Stimulated activated naive B cell treated with anti-CD40 and anti-IgM and Interleukin-4, amounts not matched to agents 10 μg/mL and 1 μg/mL and 100 μg/mL, for 72 hours (primary cell): ENCODE measurements around the gene FRMD4A.

Experiments
- ATAC-seq, 2 donors: fragments of 150-1000 bp; cut with Tn5 transposase; replicated peaks; 2 replicates each; pipeline ENCODE4 v1.10.0; 2021; ENCODE audit warnings: moderate library complexity in 1 of 2
- DNase-seq: peaks from one replicate; pipeline ENCODE4 v3.0.0; 2021
- H3K27ac Mint-ChIP-seq: one replicate; pipeline ENCODE4 v1.8.0; 2022; ENCODE audit warnings: mild to moderate bottlenecking, mixed read lengths
- H3K27me3 Mint-ChIP-seq, 2 donors: one replicate each; pipeline ENCODE4 v1.8.0; 2022; ENCODE audit warnings: mixed read lengths in 2 of 2
- H3K36me3 Mint-ChIP-seq, 2 donors: one replicate each; pipeline ENCODE4 v1.8.0; 2022; ENCODE audit warnings: mixed read lengths in 2 of 2, mild to moderate bottlenecking in 1 of 2
- H3K4me1 Mint-ChIP-seq, 2 donors: one replicate each; pipeline ENCODE4 v1.8.0; 2022; ENCODE audit warnings: mixed read lengths in 2 of 2, mild to moderate bottlenecking in 1 of 2
- H3K4me3 Mint-ChIP-seq, 2 donors: one replicate each; pipeline ENCODE4 v1.8.0; 2022; ENCODE audit warnings: mild to moderate bottlenecking in 2 of 2, mixed read lengths in 2 of 2, moderate library complexity in 1 of 2
- H3K9me3 Mint-ChIP-seq, 2 donors: one replicate each; pipeline ENCODE4 v1.8.0; 2022; ENCODE audit warnings: mixed read lengths in 2 of 2, mild to moderate bottlenecking in 1 of 2

The FRMD4A gene

DNA sequence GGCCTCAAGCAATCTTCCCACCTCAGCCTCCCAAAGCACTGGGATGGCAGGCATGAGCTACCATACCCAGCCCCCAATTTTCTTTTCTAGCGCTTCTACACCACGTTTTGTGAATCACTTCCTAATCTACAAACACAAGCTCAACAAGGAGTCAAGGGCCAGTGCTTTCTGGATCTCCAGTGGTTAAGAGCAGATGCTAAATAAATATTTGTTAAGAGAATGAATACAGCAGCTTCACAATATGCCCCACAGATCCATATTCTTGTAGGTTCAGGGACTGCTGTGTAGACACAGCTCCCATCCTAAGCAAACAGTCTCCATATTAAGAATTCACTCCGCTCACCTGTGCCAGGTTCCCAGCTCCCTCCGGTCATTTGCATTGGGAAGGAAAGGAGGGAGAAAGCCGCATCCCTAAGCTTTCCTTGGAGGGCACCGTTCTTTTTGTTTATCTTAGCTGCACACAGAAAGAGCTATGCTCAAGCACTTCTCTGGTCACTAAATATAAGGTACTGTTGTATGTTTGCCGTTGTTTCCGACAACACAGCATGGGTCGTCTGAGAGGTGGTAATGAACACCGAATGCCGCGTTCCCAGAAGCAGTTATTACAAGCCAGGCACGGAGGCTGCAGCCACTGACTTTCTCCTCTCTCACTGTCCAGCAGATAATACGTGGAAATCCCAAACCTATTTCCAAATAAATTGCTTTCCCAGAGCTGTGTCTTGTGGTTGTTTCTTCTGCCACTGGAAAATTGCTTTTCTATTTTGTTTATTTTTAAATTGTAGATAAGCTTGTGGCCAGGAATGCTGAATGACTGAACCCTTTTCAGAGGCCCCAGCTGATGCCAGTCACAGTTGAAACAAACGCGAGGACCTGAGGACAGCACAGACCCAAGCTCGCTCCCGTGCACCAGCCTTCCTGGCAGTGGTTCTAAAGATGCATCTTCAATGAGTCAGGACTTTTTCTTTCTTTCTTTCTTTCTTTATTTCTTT is 526.9 kb downstream of the FRMD4A start:
- ATAC-seq (no peak), DNase-seq (no peak)
- peaks cover 3 to 11% of the 10 kb centered on the region in 2 donors for H3K4me1 Mint-ChIP-seq
- no peak overlapping the region for H3K27ac Mint-ChIP-seq
- H3K9me3 Mint-ChIP-seq, result no peaks in the 10 kb centered on the region
- peaks cover 5 to 6% of the 10 kb centered on the region in 2 donors for H3K27me3 Mint-ChIP-seq
- H3K4me3 Mint-ChIP-seq, result no peak overlapping the region
- no peaks in the 10 kb centered on the region for H3K36me3 Mint-ChIP-seq

DNA sequence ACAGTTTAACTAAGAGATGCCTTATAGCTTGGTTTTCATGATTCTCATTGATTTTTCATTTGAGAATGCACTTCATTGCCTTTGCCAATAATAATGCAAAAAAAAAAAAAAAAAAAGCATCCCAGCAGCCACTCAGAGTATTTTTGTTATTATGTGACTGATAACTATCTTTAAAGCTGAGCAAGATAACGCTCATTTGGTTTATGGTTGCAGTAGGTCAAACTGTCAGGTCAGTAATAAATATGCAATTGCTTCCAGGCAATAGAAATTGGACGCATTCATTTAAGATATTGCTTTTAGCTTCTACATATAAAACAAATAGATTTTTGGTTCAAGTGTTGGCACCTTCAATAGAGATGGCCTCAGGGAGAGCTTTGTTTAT is 528.8 kb downstream of the FRMD4A start:
- peaks cover 5 to 6% of the 10 kb centered on the region in 2 donors for H3K27me3 Mint-ChIP-seq
- peaks cover 3 to 12% of the 10 kb centered on the region in 2 donors for H3K4me1 Mint-ChIP-seq
- ATAC-seq (no peak), DNase-seq (no peak)
- H3K36me3 Mint-ChIP-seq, result no peaks in the 10 kb centered on the region
- H3K9me3 Mint-ChIP-seq, result no peaks in the 10 kb centered on the region
- no peak overlapping the region for H3K27ac Mint-ChIP-seq
- H3K4me3 Mint-ChIP-seq, result no peak overlapping the region

DNA sequence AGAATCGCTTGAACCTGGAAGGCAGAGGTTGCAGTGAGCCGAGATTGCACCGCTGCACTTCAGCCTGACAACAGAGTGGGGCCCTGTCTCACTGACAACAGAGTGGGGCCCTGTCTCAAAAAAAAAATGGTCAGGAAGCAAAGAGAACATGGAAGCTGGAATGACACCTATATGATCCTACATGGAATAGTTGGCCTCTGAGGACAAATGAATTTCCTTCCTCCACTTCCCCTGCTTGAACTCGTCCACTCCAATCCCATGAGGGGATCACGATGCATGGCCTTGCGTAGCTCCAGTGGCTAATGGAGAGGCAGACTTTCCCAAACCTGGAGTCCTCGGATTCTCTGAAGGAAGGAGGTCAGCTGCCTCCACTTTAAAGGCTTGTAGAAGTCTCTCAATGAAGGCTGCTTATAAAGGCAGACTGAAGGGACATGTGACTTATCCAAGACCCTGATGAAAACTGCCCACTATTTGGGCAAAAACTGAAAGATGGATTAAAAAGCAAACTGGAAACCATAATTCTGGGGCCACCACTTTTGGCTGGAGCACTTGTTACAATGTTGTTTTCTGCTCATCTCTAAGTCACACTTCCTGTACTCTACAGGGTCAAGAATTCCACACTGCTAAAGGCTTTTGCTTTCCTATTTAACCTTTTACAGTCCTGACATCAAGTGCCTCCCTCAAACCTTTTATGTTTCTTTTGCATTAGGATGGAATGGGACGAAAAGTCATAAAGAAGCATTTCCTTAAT is 529.4 kb downstream of the FRMD4A start:
- no peak overlapping the region for H3K4me3 Mint-ChIP-seq
- H3K4me1 Mint-ChIP-seq, result peaks cover 4 to 13% of the 10 kb centered on the region in 2 donors
- peaks cover 5 to 6% of the 10 kb centered on the region in 2 donors for H3K27me3 Mint-ChIP-seq
- H3K27ac Mint-ChIP-seq, result no peak overlapping the region
- H3K36me3 Mint-ChIP-seq, result no peaks in the 10 kb centered on the region
- DNase-seq (no peak), ATAC-seq (no peak)
- no peaks in the 10 kb centered on the region for H3K9me3 Mint-ChIP-seq

DNA sequence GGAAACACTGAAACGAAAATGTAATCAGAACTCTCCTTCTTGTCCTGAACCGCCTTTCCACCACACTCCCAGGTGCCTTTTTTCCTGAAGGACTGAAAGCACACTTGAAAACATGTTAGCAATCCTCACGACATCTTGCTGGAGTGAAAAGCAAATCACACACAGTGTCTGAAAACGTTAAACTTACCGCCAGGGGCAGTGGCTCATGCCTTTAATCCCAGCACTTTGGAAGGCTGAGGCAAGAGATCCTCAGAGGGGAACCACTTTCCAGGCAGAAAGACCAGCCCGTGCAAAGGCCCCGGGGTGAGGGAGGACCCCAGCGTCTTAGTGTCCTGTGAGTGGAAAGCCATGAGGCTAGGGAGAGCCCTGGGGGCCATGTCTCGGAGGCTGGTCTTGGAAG is 533.6 kb downstream of the FRMD4A start:
- Mint-ChIP-seq H3K27ac (no peak overlapping the region), H3K4me3 (no peak overlapping the region), H3K27me3 (no peaks in the 10 kb centered on the region), H3K4me1 (peaks cover 7 to 23% of the 10 kb centered on the region in 2 donors), H3K36me3 (no peaks in the 10 kb centered on the region), H3K9me3 (no peaks in the 10 kb centered on the region)
- ATAC-seq, result no peak
- no peak for DNase-seq

DNA sequence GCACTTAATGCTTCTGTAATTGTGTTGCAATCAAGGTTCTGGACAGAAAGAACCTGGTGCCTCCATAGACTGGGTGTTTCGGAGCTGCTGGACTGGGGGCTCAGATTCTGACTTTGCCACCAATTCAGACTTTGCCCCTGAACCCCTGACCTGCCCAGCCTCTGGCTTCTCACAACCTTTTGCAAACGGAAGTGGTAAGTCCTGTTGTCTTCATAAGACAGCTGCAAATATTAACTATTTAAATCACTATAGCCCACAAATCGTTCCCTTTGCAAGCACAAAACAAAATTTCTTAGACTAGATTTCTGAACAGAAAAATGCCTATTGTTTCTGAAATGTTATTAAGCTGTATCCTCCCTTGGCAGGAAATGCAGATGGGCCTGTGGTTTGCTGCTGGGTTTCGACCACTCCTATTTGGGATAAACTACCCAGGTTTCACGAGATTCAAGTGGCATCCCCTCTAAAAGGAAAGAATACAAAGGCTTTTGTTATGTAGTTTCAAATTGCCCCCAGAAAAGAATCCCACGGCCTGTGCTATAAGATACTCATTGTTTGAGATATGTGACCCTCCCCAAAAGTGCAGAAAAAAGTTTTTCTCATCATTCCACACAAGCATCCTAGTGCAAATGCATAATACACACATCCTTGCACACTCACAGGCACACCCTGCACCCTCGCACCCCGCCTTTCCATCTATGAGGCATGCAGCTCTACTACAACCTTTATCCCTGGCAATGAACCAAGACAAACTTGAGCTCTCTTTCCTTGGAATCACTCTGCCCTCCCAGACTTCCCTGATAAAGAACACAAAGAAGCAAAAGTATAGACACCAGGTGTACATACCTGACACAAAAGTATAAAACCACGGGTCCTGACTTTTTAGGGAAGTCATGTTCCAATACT is 534.8 kb downstream of the FRMD4A start:
- peaks cover 7 to 23% of the 10 kb centered on the region in 2 donors for H3K4me1 Mint-ChIP-seq
- no peak overlapping the region for H3K4me3 Mint-ChIP-seq
- H3K27ac Mint-ChIP-seq, result no peak overlapping the region
- DNase-seq (no peak), ATAC-seq (peak in 1 of 2 donors; percentile 39)
- H3K9me3 Mint-ChIP-seq, result no peaks in the 10 kb centered on the region
- no peaks in the 10 kb centered on the region for H3K27me3 Mint-ChIP-seq
- no peaks in the 10 kb centered on the region for H3K36me3 Mint-ChIP-seq

DNA sequence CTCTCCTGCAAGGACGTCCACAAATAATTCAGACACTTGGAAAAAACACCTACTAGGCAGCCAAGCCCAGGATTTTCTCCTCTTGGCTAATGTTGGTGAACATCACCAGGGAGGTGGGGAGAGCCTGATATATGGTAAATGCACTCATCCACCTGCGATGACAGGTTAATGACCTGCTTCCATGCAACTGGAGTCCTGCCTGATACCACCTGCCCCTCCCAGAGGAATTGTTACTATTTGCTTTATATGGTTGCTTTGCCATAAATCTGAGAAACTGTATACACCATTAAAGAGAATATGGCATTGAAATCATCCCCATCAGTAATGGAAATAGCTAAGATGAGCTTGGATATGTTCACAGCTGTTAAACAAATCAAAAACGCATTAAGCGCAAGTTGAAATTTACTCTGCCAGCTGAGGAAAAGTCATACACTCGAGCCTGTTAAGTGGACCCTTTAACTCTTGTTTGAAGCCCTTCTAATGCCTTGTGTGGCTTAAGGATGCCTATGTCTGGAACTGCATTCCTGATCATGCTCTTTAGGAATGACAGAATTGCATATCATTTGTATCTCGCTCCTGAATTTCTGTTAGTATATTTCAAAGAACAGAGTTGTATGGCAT is 535.6 kb downstream of the FRMD4A start:
- Mint-ChIP-seq H3K27me3 (no peaks in the 10 kb centered on the region), H3K4me1 (peaks cover 7 to 23% of the 10 kb centered on the region in 2 donors), H3K27ac (no peak overlapping the region), H3K9me3 (no peaks in the 10 kb centered on the region), H3K4me3 (no peak overlapping the region), H3K36me3 (no peaks in the 10 kb centered on the region)
- ATAC-seq (no peak), DNase-seq (no peak)

DNA sequence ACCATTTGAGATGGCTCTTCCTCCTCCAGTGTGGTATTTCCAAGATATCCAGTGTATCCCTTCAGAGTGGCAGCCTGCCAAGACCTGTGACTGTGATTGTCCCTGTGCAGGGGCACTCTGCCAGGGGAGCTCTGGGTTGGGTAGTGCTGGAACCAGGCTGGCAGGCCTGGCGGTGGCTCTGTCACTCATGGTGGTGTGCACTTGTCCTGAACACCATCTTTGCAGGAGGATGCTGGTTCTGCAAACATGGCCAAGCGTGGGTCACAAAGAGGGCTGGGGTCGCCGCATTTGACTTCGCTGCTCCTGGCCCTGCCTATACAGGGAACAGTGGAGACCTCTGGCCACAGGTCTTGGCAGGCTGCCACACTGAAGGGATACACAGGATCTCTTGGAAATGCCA is 538.7 kb downstream of the FRMD4A start:
- H3K4me3 Mint-ChIP-seq, result no peak overlapping the region
- no peaks in the 10 kb centered on the region for H3K27me3 Mint-ChIP-seq
- H3K4me1 Mint-ChIP-seq, result peaks cover 9 to 30% of the 10 kb centered on the region in 2 donors
- ATAC-seq, result no peak
- DNase-seq, result no peak
- no peaks in the 10 kb centered on the region for H3K9me3 Mint-ChIP-seq
- H3K36me3 Mint-ChIP-seq, result no peaks in the 10 kb centered on the region
- no peak overlapping the region for H3K27ac Mint-ChIP-seq

DNA sequence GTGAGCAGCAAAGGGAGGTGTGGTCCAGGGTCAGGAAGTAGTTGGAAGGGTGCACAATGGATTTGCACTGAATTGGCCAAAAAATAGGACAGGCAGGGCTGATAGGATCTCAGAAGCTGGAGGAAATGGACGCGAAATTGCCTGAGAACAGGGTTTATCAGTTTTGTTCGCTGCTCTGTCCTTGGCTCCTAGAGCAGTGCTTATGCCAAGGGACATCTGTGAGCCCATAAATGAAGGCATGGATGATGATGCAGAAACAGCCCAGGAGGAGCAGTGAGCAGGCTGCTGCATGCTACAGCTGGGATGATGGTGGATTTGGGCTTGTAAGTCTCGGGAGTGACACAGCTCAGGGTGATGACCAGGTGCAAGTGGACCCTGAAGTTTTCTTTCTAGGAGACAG is 539.2 kb downstream of the FRMD4A start:
- DNase-seq (no peak), ATAC-seq (no peak)
- Mint-ChIP-seq H3K9me3 (no peaks in the 10 kb centered on the region), H3K27ac (no peak overlapping the region), H3K4me3 (no peak overlapping the region), H3K36me3 (no peaks in the 10 kb centered on the region), H3K27me3 (no peaks in the 10 kb centered on the region), H3K4me1 (peaks cover 9 to 35% of the 10 kb centered on the region in 2 donors)

DNA sequence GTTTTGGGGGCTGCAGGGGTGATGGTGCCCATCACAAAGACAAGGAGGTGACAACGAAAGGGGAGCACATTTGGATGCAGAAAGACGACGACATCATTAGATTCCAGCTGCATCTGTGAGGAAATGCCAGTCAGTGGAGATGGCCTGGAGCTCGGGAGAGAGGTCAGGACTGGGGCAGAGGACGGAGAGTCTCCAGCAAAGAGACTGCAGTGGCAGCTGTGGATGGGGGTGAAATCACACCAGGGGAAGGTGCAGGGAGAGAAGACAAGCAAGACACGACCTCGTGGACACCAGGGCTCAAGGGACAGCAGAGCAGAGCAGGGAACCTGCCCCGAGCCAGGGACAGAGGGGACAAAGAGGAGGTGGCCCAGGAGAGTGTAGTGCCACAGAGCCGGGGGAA is 540.5 kb downstream of the FRMD4A start:
- no peaks in the 10 kb centered on the region for H3K36me3 Mint-ChIP-seq
- no peak for DNase-seq
- no peak overlapping the region for H3K27ac Mint-ChIP-seq
- no peaks in the 10 kb centered on the region for H3K9me3 Mint-ChIP-seq
- no peaks in the 10 kb centered on the region for H3K27me3 Mint-ChIP-seq
- no peak for ATAC-seq
- H3K4me1 Mint-ChIP-seq, result peaks cover 6 to 26% of the 10 kb centered on the region in 2 donors
- no peak overlapping the region for H3K4me3 Mint-ChIP-seq

DNA sequence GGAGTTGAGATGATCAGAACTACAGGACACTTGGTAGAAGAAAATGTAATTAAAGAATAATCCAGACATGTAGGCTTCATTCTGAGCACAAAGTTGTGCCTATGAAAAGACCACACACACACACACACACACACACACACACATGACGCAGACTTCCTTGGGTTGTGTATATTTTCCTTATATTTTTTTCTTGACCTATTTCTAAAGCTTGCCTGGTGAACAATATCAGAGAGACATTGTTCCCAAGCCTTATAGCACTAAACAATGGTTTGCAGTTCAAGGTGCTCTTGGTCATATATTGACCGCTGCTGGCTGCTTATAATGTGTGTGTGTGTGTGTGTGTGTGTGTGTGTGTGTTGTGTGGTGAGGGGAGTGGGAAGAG is 541.3 kb downstream of the FRMD4A start:
- Mint-ChIP-seq H3K4me3 (no peak overlapping the region), H3K36me3 (no peaks in the 10 kb centered on the region), H3K9me3 (no peaks in the 10 kb centered on the region), H3K27ac (no peak overlapping the region), H3K27me3 (no peaks in the 10 kb centered on the region), H3K4me1 (peaks cover 6 to 26% of the 10 kb centered on the region in 2 donors)
- DNase-seq, result no peak
- ATAC-seq, result no peak

DNA sequence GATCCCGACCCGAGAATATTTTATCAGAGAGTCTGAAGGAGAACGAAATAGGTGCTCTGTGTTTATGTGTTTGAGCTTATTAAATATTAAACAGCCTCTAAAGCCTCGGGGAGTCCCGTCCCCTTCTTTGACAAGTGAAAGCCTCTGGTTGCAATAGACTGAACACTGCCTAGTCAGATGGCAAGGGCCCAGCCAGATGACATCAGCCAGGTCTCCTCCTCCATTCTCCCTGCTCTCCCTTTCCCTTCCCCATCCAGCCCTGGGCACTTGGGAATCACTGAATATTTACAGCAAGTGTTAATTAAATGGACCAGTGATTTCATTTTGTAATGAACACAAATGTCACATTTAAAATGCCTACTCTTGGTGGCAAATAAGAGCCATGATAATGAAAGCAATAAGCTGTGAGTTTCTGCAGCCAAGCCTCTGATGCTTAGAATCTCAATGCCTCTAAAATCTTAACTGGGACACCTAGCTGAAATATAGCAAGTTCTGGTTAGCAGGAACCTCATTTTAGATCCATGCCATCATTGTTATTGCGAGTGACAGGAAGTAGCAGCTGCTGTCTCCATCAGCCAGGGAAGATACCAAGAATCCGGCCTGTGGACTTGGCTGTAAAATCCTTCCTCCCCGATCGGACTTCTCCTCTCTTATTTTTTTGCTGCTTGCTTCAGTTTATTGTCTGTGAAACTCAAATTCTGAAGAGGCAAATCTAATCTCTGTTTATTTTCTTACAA is 541.8 kb downstream of the FRMD4A start:
- DNase-seq, result no peak
- no peak overlapping the region for H3K27ac Mint-ChIP-seq
- H3K4me3 Mint-ChIP-seq, result no peak overlapping the region
- no peaks in the 10 kb centered on the region for H3K9me3 Mint-ChIP-seq
- no peaks in the 10 kb centered on the region for H3K27me3 Mint-ChIP-seq
- H3K36me3 Mint-ChIP-seq, result no peaks in the 10 kb centered on the region
- H3K4me1 Mint-ChIP-seq, result peaks cover 10 to 31% of the 10 kb centered on the region in 2 donors
- no peak for ATAC-seq

DNA sequence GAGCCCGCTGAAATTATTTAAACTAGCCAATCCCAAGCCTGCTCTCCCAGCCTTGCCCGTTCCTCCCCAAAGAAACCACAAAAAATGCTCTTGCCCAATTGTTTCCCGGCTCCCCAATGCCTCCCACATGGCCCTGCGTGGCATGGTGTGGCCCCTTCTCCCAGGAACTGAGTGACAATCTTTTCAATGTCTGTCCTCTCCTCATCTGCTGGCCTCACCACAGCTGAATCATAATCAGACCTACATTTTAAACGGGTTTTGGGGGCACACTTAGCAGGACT is 542.5 kb downstream of the FRMD4A start:
- Mint-ChIP-seq H3K4me1 (peaks cover 13 to 37% of the 10 kb centered on the region in 2 donors), H3K9me3 (no peaks in the 10 kb centered on the region), H3K36me3 (no peaks in the 10 kb centered on the region), H3K4me3 (no peak overlapping the region), H3K27ac (peak overlapping the region; percentile 38), H3K27me3 (no peaks in the 10 kb centered on the region)
- DNase-seq (no peak), ATAC-seq (no peak)

DNA sequence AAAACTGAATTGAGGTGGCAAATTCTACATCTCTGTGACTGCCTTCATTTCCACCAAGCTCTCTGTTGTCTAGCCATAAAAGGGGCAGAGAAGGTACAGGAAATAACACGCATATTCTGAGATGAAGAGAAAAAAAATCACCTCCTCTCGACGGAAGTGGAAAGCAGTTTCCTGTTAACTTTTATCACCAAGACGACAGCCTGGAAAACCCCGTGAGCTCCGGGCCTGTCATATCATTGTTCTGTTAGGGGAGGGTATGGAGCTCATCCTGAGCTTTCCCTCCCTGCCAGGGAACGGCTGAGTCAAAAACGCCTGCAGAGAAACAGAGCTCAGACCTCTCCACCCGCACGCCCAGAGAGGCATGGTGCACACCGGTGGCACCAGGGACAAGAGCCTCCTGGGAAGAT is 543.7 kb downstream of the FRMD4A start:
- H3K27me3 Mint-ChIP-seq, result no peaks in the 10 kb centered on the region
- peak; percentile 83 for ATAC-seq
- peak; percentile 62 for DNase-seq
- no peaks in the 10 kb centered on the region for H3K9me3 Mint-ChIP-seq
- H3K4me1 Mint-ChIP-seq, result peaks cover 14 to 39% of the 10 kb centered on the region in 2 donors
- H3K27ac Mint-ChIP-seq, result peak overlapping the region; percentile 93
- H3K36me3 Mint-ChIP-seq, result no peaks in the 10 kb centered on the region
- H3K4me3 Mint-ChIP-seq, result peak overlapping the region; percentile 71 to 72
